Gastrocnemius medialis (tissue), 4 donors: ENCODE measurements around the gene MACROD2. TPM values are rescaled to one million over a fixed set of nuclear protein-coding genes. Genes with fewer than 3 reads are reported as not detected.

Experiments used
- ATAC-seq, 2 donors: fragments of 150-250 bp; one replicate each; pipeline ENCODE4 v1.9.1; 2016
- DNase-seq, 2 donors: peaks; one replicate each; pipeline ENCODE4 v3.0.0-alpha.2; 2019
- H3K27ac ChIP-seq, 4 donors: fragments of 200-600 bp; sonication (generic); 1 replicate in 1 of 4; 2 replicates in 3 of 4; pipeline ENCODE4 v1.5.1; 2016 to 2018; ENCODE audit warnings: mild to moderate bottlenecking in 2 of 4, moderate library complexity in 1 of 4
- H3K27me3 ChIP-seq, 3 donors: fragments of 200-600 bp; sonication (generic) in 2 of 3; 1 replicate in 1 of 3; 2 replicates in 2 of 3; pipeline versions ENCODE4 v1.5.1 to v1.6.0; 2016 to 2019; ENCODE audit warnings: mild to moderate bottlenecking in 1 of 3, moderate library complexity in 1 of 3
- H3K36me3 ChIP-seq, 2 donors: fragments of 200-600 bp; sonication (generic) in 1 of 2; one replicate each; pipeline ENCODE4 v1.5.1; 2017 to 2018
- H3K4me1 ChIP-seq, 2 donors: fragments of 200-600 bp; sonication (generic) in 1 of 2; one replicate each; pipeline ENCODE4 v1.5.1; 2016 to 2017; ENCODE audit warnings: mild to moderate bottlenecking in 2 of 2
- H3K4me3 ChIP-seq, 4 donors: fragments of 200-600 bp; sonication (generic) in 3 of 4; 1 replicate in 1 of 4; 2 replicates in 3 of 4; pipeline ENCODE4 v1.5.1; 2016 to 2019; ENCODE audit warnings: mild to moderate bottlenecking in 2 of 4
- H3K9me3 ChIP-seq, 3 donors: fragments of 200-600 bp; sonication (generic) in 2 of 3; 1 replicate in 1 of 3; 2 replicates in 2 of 3; pipeline ENCODE4 v1.5.1; 2016 to 2019
- POLR2A ChIP-seq, 2 donors: fragments of 450-650 bp; IDR thresholded peaks; one replicate each; pipeline ENCODE4 v1.6.1; 2017; ENCODE audit warnings: antibody characterized with exemption in 2 of 2, mild to moderate bottlenecking in 2 of 2, moderate library complexity in 2 of 2
- in situ Hi-C, 4 donors: fragments of 200-750 bp; cut with MboI; loops; one replicate each; pipeline versions ENCODE4 v1.15.0 to v1.8.0; 2017; ENCODE audit warnings: low sequenced_read_pairs in 4 of 4
- intact Hi-C: fragments of 100-400 bp; cut with DNase I; formaldehyde crosslinking; loops from one replicate; pipeline ENCODE4 v1.15.1; 2023; ENCODE audit warnings: low total_unique reads
- total RNA-seq, 4 donors: library from RNA; depleted of rRNA; stranded (reverse); fragments of >200 nt; gene quantifications; one replicate each; pipeline versions ENCODE4 v1.1.0 to v1.2.3, GENCODE V29; 2016
- TF ChIP-seq, protein P1 (sequence below), 5 experiments: fragments of 450-650 bp in 3 of 5; fragments of 200-600 bp in 2 of 5; sonication (generic) in 2 of 5; IDR thresholded peaks in 4 of 5; conservative IDR thresholded peaks in 1 of 5; 1 replicate in 4 of 5; 2 replicates in 1 of 5; pipeline ENCODE4 v1.5.1; 2016 to 2019; ENCODE audit warnings: antibody characterized with exemption in 5 of 5, mild to moderate bottlenecking in 3 of 5, moderate library complexity in 3 of 5

MACROD2 gene
- total RNA-seq, 4 donors from 2014 or later: 1.8 to 10.2 (median 3.6) TPM

DNA sequence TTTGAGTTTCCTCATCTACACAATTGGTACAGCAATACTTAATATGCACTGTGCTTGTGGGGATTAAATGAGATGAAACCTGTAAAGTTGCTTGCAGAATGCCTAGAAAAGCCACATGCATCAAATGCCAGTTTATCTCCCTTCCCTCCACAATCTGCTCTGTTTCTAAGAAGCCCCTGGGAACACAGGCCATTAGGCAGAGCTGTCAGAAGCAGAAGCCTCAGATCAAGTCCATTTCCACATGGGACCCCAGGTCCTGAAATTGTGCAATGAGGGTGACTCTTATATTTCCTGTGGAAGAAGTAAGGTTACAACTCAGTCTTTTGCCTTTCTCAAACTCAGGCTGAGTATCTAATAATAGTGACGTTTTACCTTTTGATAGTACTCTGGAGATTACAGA, 1840.5 kb downstream of the MACROD2 start:
- Histone ChIP-seq H3K9me3 (no peaks in the 10 kb centered on the region), H3K4me3 (no peak overlapping the region), H3K36me3 (no peaks in the 10 kb centered on the region), H3K27ac (no peak overlapping the region), H3K4me1 (no peaks in the 10 kb centered on the region), H3K27me3 (no peaks in the 10 kb centered on the region)
- in situ Hi-C loops: no loop called here
- TF ChIP-seq, protein P1, sequence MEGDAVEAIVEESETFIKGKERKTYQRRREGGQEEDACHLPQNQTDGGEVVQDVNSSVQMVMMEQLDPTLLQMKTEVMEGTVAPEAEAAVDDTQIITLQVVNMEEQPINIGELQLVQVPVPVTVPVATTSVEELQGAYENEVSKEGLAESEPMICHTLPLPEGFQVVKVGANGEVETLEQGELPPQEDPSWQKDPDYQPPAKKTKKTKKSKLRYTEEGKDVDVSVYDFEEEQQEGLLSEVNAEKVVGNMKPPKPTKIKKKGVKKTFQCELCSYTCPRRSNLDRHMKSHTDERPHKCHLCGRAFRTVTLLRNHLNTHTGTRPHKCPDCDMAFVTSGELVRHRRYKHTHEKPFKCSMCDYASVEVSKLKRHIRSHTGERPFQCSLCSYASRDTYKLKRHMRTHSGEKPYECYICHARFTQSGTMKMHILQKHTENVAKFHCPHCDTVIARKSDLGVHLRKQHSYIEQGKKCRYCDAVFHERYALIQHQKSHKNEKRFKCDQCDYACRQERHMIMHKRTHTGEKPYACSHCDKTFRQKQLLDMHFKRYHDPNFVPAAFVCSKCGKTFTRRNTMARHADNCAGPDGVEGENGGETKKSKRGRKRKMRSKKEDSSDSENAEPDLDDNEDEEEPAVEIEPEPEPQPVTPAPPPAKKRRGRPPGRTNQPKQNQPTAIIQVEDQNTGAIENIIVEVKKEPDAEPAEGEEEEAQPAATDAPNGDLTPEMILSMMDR (IDR thresholded peaks at IDR 0.05 in 4 of 5, conservative IDR thresholded peaks at IDR 0.05 in 1 of 5): no peak
- no peak for TF ChIP-seq POLR2A (IDR thresholded peaks at IDR 0.05)
- intact Hi-C loops: no loop called here
- DNase-seq: no peak
- ATAC-seq: no peak

DNA sequence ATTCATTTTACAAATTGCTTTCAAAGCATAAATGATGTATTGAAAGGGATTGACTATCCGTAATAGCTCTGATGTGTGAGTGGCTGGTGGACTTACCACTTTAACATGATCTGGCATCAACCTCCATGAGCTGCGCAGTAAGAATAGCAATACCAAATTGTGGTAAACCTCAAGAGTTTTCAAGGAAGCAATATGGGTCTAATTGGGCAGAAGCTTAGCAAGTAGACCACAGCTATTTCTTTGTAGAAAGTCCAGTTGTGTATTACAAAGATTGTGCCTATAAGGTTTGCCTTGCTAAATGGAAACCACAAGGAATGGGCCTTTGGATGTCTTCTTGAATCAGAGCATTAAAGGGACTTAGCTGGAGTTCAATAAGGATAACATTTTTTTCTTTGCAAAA, 1841.3 kb downstream of the MACROD2 start:
- Histone ChIP-seq H3K4me1 (no peaks in the 10 kb centered on the region), H3K27me3 (no peaks in the 10 kb centered on the region), H3K4me3 (no peak overlapping the region), H3K9me3 (no peaks in the 10 kb centered on the region), H3K36me3 (no peaks in the 10 kb centered on the region), H3K27ac (no peak overlapping the region)
- TF ChIP-seq POLR2A (IDR thresholded peaks at IDR 0.05): no peak
- TF ChIP-seq, protein P1 (IDR thresholded peaks at IDR 0.05 in 4 of 5, conservative IDR thresholded peaks at IDR 0.05 in 1 of 5): no peak
- no peak for DNase-seq
- in situ Hi-C loops (no loop called here), intact Hi-C loops (no loop called here)
- no peak for ATAC-seq

DNA sequence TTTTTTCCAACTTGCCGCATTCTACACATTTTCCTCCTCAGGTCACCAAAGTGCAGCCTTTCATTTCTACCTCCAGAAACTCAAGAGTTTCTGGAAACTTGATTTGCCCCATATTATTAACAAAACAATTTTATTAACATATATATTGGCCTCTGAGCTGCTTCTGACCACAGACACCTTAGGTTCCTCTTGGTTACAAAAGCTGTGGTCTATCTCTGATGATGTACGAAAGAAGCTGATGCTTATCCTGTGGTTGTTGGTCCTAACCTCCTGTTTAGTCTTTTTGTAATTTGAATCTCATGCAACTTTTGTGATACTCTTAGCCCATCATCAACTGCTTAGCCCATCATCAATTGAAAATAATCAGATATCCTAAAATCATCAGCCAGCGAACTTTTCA, 1842.2 kb downstream of the MACROD2 start:
- H3K4me1 ChIP-seq: no peaks in the 10 kb centered on the region
- H3K27me3 ChIP-seq: no peaks in the 10 kb centered on the region
- no peaks in the 10 kb centered on the region for H3K36me3 ChIP-seq
- intact Hi-C loops (no loop called here), in situ Hi-C loops (no loop called here)
- no peak overlapping the region for H3K27ac ChIP-seq
- no peak overlapping the region for H3K4me3 ChIP-seq
- ATAC-seq (no peak), DNase-seq (no peak)
- TF ChIP-seq, protein P1 (IDR thresholded peaks at IDR 0.05 in 4 of 5, conservative IDR thresholded peaks at IDR 0.05 in 1 of 5): no peak
- TF ChIP-seq POLR2A (IDR thresholded peaks at IDR 0.05): no peak
- H3K9me3 ChIP-seq: no peaks in the 10 kb centered on the region

DNA sequence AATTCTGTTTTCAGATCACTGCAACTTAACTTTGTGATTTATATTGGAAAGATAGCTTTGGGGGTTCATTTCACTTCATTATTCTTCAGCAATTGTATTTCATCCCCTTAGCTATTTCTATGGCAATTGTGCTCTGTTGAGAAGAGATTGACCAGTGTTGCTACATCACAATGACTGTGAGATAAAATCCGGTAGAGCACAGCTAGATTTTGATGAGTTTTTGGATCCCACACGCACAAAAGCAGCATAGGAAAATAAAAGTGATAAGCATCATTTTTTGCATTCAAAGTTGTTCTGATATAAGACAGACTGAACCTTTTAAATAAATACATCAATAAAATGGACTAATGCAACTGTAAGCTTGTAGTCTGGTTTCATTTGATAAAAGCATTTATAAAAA, 1843.2 kb downstream of the MACROD2 start:
- intact Hi-C loops (no loop called here), in situ Hi-C loops (no loop called here)
- ATAC-seq (no peak), DNase-seq (no peak)
- TF ChIP-seq, protein P1 (IDR thresholded peaks at IDR 0.05 in 4 of 5, conservative IDR thresholded peaks at IDR 0.05 in 1 of 5): no peak
- TF ChIP-seq POLR2A (IDR thresholded peaks at IDR 0.05): no peak
- Histone ChIP-seq H3K27me3 (no peaks in the 10 kb centered on the region), H3K4me1 (no peaks in the 10 kb centered on the region), H3K9me3 (no peaks in the 10 kb centered on the region), H3K36me3 (no peaks in the 10 kb centered on the region), H3K27ac (no peak overlapping the region), H3K4me3 (no peak overlapping the region)

DNA sequence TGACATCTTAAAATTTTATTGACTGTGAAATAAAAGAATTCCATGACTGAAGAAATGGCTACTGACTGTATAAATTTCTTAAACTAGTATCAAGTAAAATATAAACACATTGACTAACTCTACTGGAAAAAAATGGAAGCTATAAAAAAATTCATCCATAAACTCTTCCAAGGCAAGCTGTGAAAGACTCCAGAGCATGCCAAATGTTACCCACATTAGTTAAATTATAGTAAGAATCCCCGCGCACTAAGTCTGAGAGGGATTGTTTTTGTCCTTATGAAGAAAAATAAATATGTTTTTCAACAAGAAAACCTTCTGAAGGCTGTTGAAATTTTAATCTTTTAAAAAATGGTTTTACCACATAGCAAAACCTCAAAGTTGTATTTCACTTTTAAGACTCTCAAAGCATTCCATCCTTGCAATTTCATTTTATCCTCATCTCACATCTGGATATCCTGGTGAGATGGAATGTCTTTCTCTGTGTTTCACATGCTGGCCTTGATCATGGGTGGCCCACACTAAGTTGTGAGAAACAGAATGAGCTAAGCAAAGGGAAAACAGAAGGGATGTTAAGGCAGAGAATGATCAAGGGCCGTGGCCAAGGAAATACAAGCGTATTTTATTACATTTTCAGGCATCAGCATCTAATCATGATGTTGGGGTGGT, 1845.5 kb downstream of the MACROD2 start:
- Histone ChIP-seq H3K27me3 (no peaks in the 10 kb centered on the region), H3K9me3 (no peaks in the 10 kb centered on the region), H3K4me1 (no peaks in the 10 kb centered on the region), H3K27ac (no peak overlapping the region), H3K4me3 (no peak overlapping the region), H3K36me3 (no peaks in the 10 kb centered on the region)
- in situ Hi-C loops: no loop called here
- ATAC-seq (no peak), DNase-seq (no peak)
- intact Hi-C loops: no loop called here
- TF ChIP-seq, protein P1 (IDR thresholded peaks at IDR 0.05 in 4 of 5, conservative IDR thresholded peaks at IDR 0.05 in 1 of 5): no peak
- no peak for TF ChIP-seq POLR2A (IDR thresholded peaks at IDR 0.05)
